NB4 (cell line): ENCODE measurements around the gene ZMYM3.

Experiments
- POLR2A ChIP-seq: IDR thresholded peaks from 2 replicates; pipeline ENCODE4 v1.6.1; 2011; ENCODE audit warnings: mild to moderate bottlenecking; ENCODE audit not compliant: insufficient read length; ENCODE audit errors: extremely low read depth
- TF ChIP-seq, protein P1 (sequence below): IDR thresholded peaks from one replicate; pipeline ENCODE4 v1.5.1; 2012; ENCODE audit warnings: low read depth, low read length

DNA sequence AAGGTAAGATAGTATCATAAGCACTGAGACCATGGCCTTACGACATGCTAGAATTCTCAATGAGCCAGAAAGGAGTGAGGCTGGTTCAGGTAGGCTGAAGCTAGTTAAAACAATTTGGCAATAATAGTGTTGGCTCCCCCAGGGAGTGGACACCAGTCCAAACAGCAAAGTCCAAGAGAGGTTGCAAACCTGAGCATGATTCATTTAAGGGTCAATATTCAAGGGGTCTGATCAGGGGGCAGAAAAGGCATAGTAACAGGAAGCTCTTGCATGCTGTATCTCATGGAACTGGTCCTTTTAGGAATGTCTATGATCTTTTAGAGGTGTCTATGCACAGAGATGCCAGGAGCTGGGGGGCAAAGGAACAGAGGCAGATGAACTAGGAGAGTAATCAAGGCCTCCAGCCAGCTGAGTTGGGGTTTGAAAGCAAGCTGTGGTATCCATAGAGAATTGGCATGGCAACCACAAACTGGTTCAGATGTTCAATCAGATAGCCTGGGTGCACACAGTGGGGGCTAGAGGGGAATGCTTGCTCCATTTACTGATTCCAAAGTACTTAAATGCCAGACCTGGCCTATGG lies 25.8 kb downstream of the ZMYM3 start:
- TF ChIP-seq, protein P1, sequence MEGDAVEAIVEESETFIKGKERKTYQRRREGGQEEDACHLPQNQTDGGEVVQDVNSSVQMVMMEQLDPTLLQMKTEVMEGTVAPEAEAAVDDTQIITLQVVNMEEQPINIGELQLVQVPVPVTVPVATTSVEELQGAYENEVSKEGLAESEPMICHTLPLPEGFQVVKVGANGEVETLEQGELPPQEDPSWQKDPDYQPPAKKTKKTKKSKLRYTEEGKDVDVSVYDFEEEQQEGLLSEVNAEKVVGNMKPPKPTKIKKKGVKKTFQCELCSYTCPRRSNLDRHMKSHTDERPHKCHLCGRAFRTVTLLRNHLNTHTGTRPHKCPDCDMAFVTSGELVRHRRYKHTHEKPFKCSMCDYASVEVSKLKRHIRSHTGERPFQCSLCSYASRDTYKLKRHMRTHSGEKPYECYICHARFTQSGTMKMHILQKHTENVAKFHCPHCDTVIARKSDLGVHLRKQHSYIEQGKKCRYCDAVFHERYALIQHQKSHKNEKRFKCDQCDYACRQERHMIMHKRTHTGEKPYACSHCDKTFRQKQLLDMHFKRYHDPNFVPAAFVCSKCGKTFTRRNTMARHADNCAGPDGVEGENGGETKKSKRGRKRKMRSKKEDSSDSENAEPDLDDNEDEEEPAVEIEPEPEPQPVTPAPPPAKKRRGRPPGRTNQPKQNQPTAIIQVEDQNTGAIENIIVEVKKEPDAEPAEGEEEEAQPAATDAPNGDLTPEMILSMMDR = no peak
- TF ChIP-seq POLR2A = no peak
